Measurements from ENCODE around the gene PIP4K2B. TPM values are rescaled to one million over a fixed set of nuclear protein-coding genes. Genes with fewer than 3 reads are reported as not detected.
"Not testable (repeated sequence)": the region's sequence is repeated elsewhere in the genome, so short reads cannot be mapped to it uniquely, and the experiment has no call there.

PIP4K2B gene
- total RNA-seq, 1 experiment from 2014 or later, result 48.5 TPM

DNA sequence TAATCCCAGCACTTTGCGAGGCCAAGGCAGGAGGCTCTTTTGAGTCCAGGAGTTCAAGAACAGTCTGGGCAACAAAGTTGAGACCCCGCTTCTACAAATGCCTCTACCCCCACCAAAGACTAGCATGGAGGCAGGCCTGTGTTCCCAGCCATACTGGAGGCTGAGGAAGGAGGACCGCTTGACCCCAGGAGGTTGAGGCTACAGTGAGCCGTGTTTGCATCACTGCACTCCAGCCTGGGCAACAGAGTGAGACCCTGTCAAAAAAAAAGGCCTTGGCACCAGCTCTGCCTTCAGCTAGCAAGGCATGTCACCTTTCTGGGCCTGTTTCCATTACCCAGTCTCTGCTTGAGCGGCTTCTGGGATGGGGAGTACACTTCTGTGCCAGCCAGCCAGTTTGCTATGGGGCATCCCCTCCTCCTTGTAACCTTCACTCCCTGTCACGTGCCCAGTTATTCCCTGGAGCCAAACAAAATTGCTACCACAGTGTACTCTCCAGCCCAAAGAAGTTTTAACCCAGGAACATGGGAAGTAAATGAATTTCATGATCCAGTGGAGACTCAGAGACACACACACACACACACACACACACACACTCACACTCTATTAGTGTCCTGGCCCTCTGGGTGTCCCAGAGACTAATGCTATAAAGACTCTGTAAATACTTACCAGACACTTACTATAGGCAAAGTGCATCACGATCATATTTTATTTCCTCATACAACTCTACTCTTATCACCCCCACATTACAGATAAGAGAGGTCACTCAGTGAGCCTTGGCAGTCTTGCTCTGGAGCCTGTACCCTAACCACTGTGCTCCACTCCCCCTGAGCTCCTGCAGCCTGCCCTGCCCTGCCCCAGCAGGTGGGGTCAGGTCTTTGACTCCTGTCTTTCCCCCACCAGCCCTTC lies 66.7 kb downstream of the PIP4K2B start:
- Histone ChIP-seq H3K4me3 (ENCODE audit: insufficient read depth, low read depth, low read length) (no peak overlapping the region), H3K36me3 (replicated peaks; ENCODE audit: control insufficient read depth, insufficient read depth, low read length) (peaks cover 7% of the 10 kb centered on the region), H3K27me3 (ENCODE audit: control insufficient read depth, insufficient read depth, low read length) (peaks cover 10% of the 10 kb centered on the region)
- no peak for DNase-seq

DNA sequence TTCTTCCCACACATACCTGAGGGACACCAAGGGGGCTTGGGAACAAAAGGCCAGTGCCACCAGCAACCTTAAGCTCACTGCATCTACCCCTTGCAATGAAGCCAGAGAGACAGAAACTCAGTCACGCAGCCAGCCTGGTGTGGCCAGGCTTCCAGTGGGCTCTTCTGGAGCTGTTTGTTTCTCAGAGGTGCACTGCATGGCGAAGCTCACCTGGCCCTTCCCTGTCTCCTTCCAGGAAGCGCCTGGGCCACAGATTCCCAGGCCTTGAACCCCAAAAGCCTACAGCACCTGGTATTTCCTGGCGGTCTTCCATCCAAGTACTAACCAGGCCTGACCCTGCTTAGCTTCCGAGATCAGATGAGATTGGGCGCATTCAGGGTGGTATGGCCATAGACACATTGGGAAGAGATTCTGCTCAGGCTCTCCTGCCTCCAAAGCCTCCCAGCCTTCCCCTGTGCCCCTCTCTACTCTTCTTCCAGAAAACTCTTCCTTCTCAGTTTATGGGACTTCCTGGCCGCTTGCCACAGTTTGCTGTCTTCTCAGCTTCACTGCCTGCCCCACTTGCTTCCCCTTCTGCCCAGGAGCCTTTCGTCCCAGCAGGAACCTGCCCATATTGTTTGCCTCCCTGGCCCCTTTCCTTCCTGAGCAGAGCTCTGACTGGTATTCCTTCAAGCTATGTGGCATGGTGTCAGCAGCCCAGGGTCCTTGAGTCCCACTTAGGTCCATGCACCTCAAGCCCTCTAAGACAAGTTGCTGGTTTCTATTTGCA lies 67.6 kb downstream of the PIP4K2B start:
- no peak overlapping the region for H3K4me3 ChIP-seq (ENCODE audit: insufficient read depth, low read depth, low read length)
- peaks cover 7% of the 10 kb centered on the region for H3K36me3 ChIP-seq (replicated peaks; ENCODE audit: control insufficient read depth, insufficient read depth, low read length)
- no peak for DNase-seq
- H3K27me3 ChIP-seq (ENCODE audit: control insufficient read depth, insufficient read depth, low read length), result peaks cover 10% of the 10 kb centered on the region

DNA sequence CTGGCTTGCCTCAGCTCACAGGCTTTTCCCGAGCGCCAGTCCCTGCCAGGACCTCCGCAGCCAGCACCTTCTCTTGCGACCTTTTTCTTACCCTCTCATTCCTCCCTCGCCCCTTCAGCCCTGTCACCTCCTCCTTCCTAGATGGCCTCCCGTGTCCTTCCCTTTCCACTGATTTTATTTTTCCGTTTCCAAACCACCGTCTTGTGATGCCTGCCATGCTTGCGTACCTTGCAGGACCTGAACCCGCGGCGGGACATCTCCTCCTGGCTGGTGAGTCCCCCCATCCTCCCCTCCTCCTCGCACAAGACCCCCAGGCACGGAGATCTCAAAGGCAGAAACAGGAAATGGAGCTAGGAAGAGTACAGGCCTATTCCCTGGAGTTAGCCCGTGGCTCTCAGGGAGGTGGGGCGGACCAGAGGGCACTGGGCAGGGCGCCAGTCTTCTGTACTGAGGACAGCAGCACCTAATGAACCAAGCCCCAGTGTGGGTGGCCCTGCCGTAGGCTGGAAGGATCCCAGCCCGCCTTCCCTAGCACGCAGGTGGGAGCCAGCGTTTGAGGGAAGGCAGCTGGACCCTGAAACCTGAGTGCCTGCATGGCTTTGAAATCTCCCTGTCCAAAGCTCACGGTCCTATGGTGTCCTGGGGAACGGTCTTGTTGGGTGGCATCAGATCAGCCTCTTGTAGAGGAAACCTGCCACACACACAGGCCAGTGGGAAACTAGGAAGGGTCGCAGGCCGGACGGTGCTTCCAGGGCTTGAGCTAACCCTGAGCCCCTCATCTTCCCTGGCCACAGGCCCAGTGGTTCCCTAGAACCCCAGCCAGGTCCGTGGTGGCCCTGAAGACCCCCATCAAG lies 68.6 kb downstream of the PIP4K2B start:
- peak overlapping the region; percentile 69 for H3K4me3 ChIP-seq (ENCODE audit: insufficient read depth, low read depth, low read length)
- DNase-seq, result peak; percentile 78
- H3K27me3 ChIP-seq (ENCODE audit: control insufficient read depth, insufficient read depth, low read length), result peaks cover 10% of the 10 kb centered on the region
- H3K36me3 ChIP-seq (replicated peaks; ENCODE audit: control insufficient read depth, insufficient read depth, low read length), result peaks cover 5% of the 10 kb centered on the region

DNA sequence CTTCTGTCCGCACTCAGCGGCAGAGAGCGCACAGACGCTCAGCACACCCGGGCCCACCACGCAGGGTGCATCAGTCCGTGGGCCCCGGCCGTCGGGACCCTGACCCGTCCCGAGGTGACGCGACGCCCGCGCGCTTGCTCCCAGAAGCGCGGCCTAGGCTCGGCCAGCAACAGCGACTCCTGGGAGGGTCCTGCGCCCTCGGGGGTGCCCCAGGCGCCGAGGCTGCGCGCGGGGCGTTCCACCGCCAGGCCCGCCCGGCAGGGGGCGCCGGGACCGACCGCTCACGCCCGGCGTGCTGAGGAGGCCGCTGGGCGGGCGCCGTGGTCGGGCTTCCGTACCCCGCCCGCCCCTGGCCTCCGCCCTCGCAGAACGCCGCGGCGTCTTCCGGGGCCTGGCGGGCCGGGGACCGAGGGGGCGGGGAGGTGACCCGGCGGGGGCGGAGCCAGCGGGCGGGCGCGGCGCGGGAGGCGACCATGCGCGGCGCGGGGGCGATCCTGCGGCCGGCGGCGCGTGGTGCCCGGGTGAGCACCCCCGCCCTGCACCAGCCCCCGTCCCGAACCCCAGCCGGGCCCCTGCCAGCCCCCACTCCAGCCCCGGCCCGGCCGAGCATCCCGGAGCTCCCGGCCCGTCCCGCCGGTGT lies 69.3 kb downstream of the PIP4K2B start, which contains the start of gene CISD3:
Gene CISD3, plus strand, starts transcription at position 456 of the 640 bp plus-strand sequence. Its CDS starts 18 bp downstream, at position 474.
- peaks cover 10% of the 10 kb centered on the region for H3K27me3 ChIP-seq (ENCODE audit: control insufficient read depth, insufficient read depth, low read length)
- peak within 1 kb of the TSS; percentile 75 for H3K4me3 ChIP-seq (ENCODE audit: insufficient read depth, low read depth, low read length)
- DNase-seq, result peak; percentile 97
- peaks cover 5% of the 10 kb centered on the region for H3K36me3 ChIP-seq (replicated peaks; ENCODE audit: control insufficient read depth, insufficient read depth, low read length)

DNA sequence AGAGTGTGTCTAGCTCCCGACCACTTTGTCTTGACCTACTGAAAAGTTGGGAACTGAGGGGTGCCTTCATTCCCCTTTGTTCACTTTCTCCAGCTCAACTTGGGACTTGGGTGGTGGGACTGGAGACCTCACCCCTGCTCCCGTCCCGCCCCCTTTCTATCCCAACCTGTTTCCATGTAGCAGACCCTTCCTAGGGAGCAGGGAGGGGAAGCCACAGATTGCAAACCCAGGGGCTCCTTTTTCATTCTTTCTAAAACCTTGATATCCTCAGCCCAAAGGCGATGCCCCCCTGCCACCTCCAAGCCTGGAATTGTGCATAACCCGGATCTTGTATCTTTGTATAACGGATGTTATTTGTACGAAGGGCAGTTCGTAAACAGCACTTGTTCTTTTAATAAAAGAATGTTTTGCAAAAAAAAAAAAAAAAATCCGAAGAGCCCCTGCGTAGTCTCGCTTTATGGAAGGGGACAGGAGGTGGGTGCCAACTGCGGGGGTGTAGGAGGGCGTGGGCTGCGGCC lies 69.9 kb downstream of the PIP4K2B start:
- no peak for DNase-seq
- H3K36me3 ChIP-seq (replicated peaks; ENCODE audit: control insufficient read depth, insufficient read depth, low read length), result peaks cover 2% of the 10 kb centered on the region
- H3K27me3 ChIP-seq (ENCODE audit: control insufficient read depth, insufficient read depth, low read length), result peaks cover 10% of the 10 kb centered on the region
- H3K4me3 ChIP-seq (ENCODE audit: insufficient read depth, low read depth, low read length), result peak overlapping the region; percentile 75

DNA sequence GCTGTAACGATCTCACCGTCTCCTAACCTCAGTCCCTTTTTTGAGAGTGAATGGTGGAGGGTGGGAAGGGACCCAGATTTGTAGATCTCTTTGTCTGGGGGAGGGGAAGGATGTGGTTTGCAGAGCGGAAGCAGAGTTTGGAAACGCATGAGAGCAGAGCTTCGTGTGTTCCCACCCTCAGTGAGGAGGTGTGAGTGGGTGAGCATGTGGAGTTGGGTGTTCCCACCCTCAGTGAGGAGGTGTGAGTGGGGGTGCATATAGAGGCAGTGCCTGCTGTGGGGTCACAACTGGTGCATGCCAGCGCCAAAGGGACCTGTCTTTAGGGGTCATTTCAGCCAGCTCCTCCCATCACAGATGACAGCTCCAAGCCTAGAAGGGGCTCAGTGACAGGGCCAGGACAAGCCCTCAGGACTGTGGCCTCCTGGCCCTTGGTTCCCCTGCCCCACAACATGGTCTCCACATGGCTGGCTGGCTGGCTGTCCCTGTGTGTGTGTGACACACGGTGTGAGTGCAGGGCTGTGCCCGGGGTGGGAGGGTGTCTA lies 71.0 kb downstream of the PIP4K2B start:
- Histone ChIP-seq H3K4me3 (ENCODE audit: insufficient read depth, low read depth, low read length) (no peak overlapping the region), H3K27me3 (ENCODE audit: control insufficient read depth, insufficient read depth, low read length) (peaks cover 10% of the 10 kb centered on the region), H3K36me3 (replicated peaks; ENCODE audit: control insufficient read depth, insufficient read depth, low read length) (no peaks in the 10 kb centered on the region; the same call in none of the 2 replicates)
- no peak for DNase-seq

DNA sequence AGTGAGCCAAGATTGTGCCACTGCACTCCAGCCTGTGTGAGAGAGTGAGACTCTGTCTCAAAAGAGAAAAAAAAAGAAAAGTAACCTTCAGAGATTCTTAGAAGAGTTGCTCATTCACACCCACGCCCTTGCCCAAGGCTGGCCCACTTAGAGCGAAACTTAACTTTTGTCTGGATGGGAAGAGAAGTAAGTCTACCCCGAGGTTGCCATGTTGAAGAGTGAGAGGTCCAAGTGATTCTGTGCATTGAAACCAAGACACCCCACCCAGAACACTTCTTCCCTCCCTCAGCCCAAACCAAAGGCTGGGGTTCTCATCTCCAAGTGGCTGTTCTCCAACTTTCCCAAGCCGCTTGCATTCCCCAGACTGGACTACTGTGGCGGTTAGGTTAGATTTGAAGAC lies 71.6 kb downstream of the PIP4K2B start:
- no peak for DNase-seq
- Histone ChIP-seq H3K27me3 (ENCODE audit: control insufficient read depth, insufficient read depth, low read length) (peaks cover 10% of the 10 kb centered on the region), H3K36me3 (replicated peaks; ENCODE audit: control insufficient read depth, insufficient read depth, low read length) (no peaks in the 10 kb centered on the region; the same call in 1 of the 2 replicates), H3K4me3 (ENCODE audit: insufficient read depth, low read depth, low read length) (no peak overlapping the region)

DNA sequence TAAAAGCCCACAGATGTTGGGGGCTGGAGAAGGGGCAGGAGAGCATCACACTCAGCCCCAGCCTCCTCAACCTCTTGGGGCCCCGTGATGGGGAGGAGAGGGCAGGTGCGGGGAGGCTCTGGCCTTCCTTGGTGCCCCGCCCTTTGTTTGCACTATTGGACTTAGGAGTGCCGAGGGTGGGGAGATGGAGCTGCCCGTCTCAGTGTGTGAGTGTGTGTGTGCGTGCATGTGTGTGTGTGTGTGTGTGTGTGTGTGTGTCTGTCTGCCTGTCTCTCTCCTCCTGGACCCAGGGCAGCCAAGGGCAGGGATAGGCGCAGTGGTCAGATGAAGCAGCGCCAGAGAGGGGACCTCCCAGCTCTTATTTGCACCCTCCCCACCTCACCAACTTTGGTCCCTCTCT lies 73.2 kb downstream of the PIP4K2B start:
- H3K4me3 ChIP-seq (ENCODE audit: insufficient read depth, low read depth, low read length); DNase-seq; H3K36me3 ChIP-seq (replicated peaks; ENCODE audit: control insufficient read depth, insufficient read depth, low read length): not testable (repeated sequence)
- H3K27me3 ChIP-seq (ENCODE audit: control insufficient read depth, insufficient read depth, low read length), result peaks cover 10% of the 10 kb centered on the region

DNA sequence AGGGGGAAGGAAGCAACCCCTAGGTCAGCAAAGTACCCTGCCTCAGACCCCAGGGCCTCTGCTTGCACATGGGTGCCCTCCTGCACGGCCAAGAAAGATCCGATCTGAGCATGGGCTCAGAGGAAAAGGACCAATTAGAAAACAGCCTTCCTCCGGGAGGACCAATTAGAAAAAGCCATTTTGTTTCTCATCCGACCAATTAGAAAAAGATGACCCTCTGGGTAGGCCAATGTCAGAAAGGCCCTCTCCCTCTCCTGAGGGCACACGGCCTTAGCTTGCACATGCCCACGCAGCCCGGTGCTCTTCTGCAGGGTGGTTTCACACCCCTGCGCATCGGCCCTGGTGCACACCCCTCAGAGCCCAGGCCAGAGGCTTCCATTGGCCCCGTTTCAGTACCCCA lies 74.3 kb downstream of the PIP4K2B start:
- Histone ChIP-seq H3K36me3 (replicated peaks; ENCODE audit: control insufficient read depth, insufficient read depth, low read length) (no peaks in the 10 kb centered on the region), H3K4me3 (ENCODE audit: insufficient read depth, low read depth, low read length) (no peak overlapping the region), H3K27me3 (ENCODE audit: control insufficient read depth, insufficient read depth, low read length) (peaks cover 19% of the 10 kb centered on the region)
- no peak for DNase-seq

DNA sequence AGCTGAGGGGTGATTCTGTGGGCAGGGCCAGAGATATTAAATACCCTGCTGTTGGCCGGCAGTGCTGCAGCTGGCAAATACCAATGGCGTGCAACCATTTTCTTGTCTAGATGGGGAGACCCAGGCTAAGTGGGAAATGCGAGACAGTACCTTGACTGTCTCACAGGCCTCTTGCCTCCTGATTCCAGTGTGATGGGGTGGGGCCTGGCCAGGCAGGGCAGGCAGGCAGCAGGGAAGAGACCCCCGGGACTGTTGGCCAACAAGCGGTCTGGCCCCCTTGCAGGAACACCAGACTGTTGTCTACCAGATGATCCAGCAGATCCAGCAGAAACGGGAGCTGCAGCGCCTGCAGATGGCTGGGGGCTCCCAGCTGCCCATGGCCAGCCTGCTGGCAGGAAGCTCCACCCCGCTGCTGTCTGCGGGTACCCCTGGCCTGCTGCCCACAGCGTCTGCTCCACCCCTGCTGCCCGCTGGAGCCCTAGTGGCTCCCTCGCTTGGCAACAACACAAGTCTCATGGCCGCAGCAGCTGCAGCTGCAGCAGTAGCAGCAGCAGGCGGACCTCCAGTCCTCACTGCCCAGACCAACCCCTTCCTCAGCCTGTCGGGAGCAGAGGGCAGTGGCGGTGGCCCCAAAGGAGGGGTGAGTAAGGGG lies 74.9 kb downstream of the PIP4K2B start:
- H3K27me3 ChIP-seq (ENCODE audit: control insufficient read depth, insufficient read depth, low read length), result peaks cover 19% of the 10 kb centered on the region

DNA sequence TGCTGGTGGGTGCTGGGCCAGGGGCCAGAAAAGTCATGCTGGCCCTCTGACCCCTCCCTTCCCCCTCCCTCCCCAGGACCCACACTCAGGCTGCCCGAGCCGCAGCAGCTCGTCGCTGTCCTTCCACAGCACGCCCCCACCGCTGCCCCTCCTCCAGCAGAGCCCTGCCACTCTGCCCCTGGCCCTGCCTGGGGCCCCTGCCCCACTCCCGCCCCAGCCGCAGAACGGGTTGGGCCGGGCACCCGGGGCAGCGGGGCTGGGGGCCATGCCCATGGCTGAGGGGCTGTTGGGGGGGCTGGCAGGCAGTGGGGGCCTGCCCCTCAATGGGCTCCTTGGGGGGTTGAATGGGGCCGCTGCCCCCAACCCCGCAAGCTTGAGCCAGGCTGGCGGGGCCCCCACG lies 77.6 kb downstream of the PIP4K2B start:
- no peaks in the 10 kb centered on the region for H3K36me3 ChIP-seq (replicated peaks; ENCODE audit: control insufficient read depth, insufficient read depth, low read length)
- H3K4me3 ChIP-seq (ENCODE audit: insufficient read depth, low read depth, low read length), result no peak overlapping the region
- no peak for DNase-seq
- peaks cover 11% of the 10 kb centered on the region for H3K27me3 ChIP-seq (ENCODE audit: control insufficient read depth, insufficient read depth, low read length)

More for the DNA sequence above, 74.9 kb downstream of the PIP4K2B start:
- Histone ChIP-seq H3K4me3 (ENCODE audit: insufficient read depth, low read depth, low read length) (no peak overlapping the region), H3K36me3 (replicated peaks; ENCODE audit: control insufficient read depth, insufficient read depth, low read length) (no peaks in the 10 kb centered on the region)
- no peak for DNase-seq

DNA sequence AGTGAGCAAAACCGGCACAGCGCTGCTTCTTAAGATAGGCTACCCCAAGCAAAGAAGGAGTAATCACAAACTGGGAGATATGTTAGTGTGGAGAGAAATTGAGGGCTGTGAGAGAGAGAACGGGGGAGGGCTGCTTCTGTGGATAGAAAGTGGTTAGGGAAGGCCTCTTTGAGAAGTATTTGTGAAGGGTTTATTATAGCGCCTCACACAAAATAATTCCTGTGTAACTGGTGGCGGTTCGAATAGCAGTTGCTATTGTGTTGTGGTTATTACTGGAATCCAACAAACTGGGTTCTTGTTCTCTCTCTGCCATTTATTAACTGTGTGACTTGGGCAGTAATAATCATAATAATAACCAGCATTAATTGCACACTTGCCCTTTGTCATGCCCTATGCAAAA lies 78.4 kb downstream of the PIP4K2B start:
- H3K36me3 ChIP-seq (replicated peaks; ENCODE audit: control insufficient read depth, insufficient read depth, low read length), result no peaks in the 10 kb centered on the region
- no peak overlapping the region for H3K4me3 ChIP-seq (ENCODE audit: insufficient read depth, low read depth, low read length)
- DNase-seq, result no peak
- peaks cover 11% of the 10 kb centered on the region for H3K27me3 ChIP-seq (ENCODE audit: control insufficient read depth, insufficient read depth, low read length)
